ENCODE data around the gene KRTAP10-6.
"Not testable (repeated sequence)": the region's sequence is repeated elsewhere in the genome, so short reads cannot be mapped to it uniquely, and the experiment has no call there.

The KRTAP10-6 gene

DNA sequence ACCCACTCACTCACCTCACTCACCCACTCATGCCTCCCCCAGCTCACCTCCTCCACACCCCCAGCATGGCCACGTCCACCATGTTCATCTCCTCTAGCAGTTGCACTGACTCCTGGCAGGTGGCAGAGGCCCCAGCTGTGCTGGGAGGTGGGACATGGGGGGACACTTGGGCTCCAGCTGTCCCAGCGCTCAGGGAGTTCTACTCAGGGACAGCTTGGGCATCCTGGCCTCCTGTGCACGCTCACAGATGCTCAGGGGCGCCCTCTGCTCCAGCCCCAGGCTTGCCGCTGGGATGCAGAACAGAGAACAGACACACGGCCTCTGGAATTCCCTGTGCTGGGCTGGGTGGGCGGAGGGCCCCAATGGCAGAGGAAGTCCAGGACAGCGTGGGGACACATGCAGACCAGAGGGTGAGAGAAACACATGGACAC lies 24.8 kb upstream of the KRTAP10-6 start:
- no peak for DNase-seq (ENCODE audit: low read depth, low spot score)

DNA sequence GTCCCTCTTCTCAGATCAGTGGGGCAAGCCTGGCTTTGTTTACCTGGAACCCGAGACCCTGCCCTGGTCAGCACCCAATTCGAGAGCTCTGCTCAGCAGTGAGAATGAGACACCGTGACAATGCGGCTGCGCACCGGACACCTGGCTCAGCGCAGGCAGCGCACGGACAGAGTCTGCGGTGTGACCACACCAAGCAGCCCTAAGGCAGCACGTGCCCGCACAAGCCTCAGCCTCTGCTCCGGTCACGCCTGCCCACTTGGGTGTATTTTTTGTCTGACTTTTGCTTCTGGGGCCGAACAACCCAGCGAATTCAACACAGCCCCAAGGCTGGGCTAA lies 24.3 kb upstream of the KRTAP10-6 start:
- no peak for DNase-seq (ENCODE audit: low read depth, low spot score)

DNA sequence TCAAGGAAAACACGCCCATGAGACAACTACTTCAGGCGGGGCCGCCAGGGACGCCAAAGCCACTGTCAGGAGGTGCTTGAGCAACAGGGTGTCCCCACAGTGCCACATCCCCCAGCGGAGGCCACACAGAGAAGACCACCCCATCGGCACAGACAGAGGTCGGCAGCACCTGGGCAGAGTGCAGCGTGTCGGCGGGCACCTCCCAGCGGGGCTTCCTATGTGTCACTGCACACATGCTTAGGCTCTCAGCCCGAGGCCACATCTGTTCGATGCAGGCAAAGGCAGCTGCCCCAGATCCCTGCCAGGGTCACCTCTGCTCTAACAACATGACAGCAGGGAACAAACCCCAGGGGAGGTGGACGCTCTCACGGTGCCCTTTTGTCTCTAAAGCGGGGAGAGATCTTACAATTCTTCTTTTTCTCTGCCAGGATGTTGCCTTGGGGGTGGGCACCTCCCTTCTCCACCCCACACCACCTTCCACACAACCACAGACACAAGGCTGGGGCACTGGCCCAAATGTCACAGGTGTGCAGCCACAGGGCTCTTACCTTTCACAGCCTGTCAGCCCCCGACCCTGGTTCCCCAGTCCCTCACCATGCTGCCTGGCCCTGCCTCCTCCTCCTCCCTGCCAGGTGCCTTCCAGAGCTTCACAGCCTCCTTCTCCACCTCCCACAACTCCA lies 23.7 kb upstream of the KRTAP10-6 start:
- DNase-seq (ENCODE audit: low read depth, low spot score): no peak

DNA sequence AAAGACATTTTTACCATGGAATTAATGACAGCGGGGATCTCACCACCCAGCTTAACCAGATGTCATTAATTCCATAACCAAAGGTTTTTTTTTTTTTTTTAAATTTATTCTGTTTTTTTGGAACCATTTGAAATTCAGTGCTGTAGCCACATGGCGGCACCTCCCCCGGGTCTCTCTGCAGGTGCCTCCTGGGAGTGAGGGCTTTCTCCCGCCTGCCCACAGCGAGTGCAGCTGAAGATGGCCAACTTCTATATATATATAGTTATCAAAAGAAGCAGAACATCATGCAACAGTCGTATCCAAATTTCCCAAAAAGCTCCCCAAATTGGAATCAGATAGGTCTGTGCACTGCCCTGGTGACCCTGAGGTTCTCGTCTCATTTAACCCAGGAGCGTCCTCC lies 23.2 kb upstream of the KRTAP10-6 start:
- no peak for DNase-seq (ENCODE audit: low read depth, low spot score)

DNA sequence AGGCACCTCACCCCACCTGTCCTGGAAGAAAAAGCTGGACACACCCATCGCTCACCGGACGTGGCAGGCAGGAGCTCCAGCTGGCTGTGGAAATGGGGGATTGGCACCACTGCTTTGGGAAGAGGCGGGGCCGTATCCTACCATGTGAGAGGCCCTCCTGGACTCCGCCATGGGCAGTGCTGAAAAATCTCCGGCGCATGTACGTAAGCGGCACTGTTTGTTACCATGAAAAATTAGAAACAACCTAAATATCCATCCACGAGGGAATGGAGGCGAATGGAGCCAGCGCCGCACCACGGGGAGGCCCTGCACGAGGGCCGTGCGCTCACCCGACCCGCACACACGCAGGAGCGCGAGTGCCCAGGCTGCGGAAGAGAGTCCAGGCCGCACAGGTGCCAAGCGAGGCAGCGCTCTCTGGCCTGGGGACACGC lies 22.7 kb upstream of the KRTAP10-6 start:
- DNase-seq (ENCODE audit: low read depth, low spot score): no peak

DNA sequence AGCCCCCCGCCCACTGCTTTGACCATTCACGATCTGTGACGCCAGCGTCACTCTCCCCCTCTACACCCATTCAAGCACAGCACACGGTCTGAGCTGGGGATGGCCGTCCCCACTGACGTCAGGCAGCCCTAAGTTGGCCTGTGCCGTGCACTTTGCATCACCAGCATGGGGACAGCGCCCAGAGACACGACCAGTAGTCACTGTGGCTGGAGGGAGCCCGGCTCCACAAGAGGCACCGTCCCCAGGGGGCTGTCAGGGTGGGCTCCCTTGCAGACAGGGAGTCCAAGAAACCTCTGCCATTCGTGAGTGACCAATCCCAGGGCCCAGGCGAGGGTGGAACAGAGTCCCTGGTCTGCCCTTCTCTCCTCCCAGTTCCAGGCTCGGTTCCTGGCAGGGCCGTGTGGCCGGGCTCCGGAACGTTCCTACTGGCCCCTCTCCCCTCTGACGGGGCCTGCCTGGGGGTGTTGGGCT lies 21.9 kb upstream of the KRTAP10-6 start:
- DNase-seq (ENCODE audit: low read depth, low spot score): no peak

DNA sequence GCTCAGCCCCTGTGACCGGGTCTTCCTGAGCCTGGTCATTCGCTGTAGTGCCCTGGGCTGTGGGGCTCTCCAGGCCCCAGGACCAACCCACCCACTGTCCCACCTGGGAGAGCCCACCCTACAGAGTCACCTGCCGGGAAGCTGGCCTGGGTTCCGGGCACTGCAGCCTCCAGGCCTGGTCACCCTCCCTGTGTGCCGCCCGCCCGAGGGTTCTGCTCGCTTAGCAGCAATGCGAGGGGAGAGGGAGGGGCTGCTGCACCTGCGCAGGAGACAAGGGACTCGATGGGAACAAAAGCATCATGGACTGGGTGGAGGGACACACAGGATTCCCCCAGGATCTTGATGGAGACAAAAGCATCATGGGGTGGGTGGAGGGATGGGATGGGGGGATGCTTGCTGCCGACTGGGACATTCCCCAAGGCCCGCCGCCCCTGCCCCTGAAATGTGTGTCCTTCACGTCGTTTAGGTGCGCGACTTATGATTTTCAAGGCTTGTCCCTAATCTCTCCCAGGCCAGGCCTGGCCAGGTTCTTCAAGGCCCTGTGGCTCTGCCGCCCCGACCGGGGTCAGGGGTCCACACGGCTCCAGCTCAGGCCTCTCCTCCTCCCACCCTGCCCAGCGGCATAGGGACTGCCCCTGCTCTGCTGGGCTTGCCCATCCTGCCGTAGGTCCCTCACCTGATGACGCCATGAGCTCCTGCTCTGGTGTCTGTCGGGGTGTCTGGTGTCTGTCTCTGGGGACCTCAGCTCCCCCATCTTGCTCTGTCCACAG lies 21.3 kb upstream of the KRTAP10-6 start:
- no peak for DNase-seq (ENCODE audit: low read depth, low spot score)

DNA sequence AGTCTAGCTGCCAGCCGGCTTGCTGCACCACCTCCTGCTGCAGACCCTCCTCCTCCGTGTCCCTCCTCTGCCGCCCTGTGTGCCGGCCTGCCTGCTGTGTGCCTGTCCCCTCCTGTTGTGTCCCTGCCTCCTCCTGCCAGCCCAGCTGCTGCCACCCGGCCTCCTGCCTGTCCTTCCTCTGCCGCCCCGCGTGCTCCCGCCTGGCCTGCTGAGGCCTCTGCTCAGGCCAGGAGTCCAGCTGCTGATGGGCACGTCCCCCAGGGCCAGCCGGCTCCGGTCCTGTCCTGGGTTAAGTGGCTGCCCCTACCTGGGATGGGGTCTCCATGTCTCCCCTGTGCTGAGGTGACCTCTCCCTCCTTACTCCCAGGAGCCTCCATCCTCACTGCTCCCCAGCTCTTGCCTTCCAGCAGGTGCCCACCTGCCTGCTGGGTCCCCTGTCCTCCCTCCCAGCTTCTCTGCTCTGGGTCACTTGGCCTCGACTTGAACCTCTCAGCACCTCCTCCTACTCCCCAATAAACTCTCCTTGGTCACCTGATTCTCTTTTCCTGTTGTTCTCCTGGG lies 20.4 kb upstream of the KRTAP10-6 start:
- no peak for DNase-seq (ENCODE audit: low read depth, low spot score)

DNA sequence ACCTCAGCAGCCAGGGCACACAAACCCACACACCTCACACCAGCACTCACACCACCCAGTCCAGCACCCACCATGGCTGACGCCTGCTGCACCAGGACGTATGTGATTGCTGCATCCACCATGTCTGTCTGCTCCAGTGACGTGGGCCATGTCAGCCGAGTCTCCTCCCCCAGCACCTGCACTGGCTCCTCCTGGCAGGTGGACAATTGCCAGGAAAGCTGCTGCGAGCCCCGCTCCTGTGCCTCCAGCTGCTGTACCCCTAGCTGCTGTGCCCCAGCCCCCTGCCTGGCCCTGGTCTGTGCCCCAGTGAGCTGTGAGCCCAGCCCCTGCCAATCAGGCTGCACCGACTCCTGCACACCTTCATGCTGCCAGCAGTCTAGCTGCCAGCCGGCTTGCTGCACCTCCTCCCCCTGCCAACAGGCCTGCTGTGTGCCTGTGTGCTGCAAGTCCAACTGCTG lies 19.8 kb upstream of the KRTAP10-6 start, which contains the start of gene KRTAP10-8:
Gene KRTAP10-8 (plus strand): TSS at position 51 of the 458 bp plus-strand sequence. CDS start 22 bp downstream, at position 73.
- DNase-seq (ENCODE audit: low read depth, low spot score): no peak

DNA sequence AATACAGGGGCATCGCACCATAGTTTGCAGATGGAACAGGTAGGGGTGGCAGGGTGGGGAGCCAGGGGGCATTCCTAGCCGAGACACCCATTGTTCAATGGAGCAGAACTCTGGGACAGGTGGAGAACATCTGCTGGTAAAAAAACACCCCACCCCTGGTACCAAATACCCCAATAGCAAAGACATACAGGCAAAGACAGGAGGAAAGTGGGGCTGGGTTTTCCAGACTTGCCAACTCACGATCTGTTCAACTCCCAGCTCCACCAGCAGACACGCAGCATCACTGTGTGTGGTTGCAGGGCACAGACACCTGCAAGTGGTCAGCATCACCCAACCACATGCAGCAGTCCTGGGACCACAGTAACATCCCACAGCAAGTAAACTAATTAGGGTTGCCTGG lies 19.2 kb upstream of the KRTAP10-6 start:
- no peak for DNase-seq (ENCODE audit: low read depth, low spot score)

DNA sequence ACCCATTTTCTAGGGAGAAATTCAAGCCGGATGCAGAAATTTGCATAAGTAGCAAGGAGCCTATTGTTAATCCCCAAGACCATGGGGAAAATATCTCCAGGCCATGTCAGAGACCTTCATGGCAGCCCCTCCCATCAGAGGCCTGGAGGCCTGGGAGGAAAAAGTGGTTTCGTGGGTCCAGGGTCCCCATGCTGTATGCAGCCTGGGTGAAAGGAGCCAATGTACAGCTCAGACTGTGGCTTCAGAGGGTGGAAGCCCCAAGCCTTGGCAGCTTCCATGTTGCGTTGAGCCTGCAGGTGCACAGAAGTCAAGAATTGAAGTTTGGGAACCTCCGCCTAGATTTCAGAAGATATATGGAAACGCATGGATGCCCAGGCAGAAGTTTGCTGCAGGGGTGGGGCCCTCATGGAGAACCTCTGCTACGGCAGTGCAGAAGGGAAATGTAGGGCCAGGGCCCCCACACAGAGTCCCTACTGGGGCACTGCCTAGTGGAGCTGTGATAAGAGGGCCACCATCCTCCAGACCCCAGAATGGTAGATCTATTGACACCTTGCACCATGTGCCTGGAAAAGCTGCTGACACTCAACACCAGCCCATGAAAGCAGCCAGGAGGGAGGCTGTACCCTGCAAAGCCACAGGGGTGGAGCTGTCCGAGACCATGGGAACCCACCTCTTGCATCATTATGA lies 18.0 kb upstream of the KRTAP10-6 start:
- DNase-seq (ENCODE audit: low read depth, low spot score): not testable (repeated sequence)

DNA sequence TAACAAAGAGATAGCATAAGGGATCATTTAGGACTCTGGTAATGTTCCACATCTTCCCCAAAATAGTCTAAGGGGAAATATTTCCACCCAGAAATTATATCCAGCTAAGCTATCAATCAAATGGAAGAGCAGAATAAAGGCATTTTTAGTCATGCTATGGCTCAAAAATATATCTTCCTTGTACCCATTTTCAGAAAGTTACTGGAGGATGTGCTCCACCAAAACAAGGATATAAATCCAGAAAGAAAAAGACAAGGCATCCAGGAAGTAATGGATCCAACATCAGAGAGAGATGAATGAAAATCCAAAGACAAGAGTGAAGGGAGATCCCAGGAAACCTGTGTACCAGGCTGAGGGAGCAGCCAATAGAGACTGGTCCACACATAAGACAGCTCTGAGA lies 16.9 kb upstream of the KRTAP10-6 start:
- DNase-seq (ENCODE audit: low read depth, low spot score): no peak

DNA sequence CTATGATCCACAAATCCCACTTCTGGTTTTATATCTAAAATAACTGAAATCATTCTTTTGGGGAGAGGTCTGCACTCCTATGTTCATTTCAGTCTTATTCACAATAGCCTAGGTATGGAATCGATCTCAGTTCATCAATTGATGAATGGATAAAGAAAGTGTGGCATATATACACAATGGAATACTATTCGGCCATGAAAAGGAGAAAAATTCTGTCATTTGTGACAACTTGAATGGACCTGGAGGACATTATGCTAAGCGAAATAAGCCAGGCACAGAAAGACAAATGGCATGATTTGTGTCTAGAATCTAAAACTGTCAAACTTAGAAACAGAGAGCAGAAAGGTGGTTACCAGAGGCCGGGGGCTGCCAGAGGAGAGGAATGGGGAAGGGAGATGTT lies 14.2 kb upstream of the KRTAP10-6 start:
- no peak for DNase-seq (ENCODE audit: low read depth, low spot score)

DNA sequence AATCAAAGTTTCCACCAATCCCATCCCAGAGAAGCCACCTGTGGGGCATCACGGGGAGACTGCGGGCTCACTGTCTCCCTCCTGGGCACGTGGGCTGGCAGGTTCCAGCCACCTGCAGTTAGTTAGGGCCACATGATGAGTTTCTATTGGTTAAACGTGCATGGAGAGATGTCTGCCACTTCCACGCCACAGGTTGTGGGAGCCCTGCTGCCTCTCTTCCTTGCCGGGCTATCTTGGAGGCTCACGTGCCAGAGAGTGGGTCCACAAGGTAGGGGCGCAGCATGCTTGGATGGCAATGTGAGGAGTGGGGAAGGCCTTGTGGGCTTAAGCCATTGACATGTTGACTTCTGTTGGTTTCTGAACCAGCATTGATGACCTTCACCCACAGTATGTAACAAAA lies 11.6 kb upstream of the KRTAP10-6 start:
- no peak for DNase-seq (ENCODE audit: low read depth, low spot score)

DNA sequence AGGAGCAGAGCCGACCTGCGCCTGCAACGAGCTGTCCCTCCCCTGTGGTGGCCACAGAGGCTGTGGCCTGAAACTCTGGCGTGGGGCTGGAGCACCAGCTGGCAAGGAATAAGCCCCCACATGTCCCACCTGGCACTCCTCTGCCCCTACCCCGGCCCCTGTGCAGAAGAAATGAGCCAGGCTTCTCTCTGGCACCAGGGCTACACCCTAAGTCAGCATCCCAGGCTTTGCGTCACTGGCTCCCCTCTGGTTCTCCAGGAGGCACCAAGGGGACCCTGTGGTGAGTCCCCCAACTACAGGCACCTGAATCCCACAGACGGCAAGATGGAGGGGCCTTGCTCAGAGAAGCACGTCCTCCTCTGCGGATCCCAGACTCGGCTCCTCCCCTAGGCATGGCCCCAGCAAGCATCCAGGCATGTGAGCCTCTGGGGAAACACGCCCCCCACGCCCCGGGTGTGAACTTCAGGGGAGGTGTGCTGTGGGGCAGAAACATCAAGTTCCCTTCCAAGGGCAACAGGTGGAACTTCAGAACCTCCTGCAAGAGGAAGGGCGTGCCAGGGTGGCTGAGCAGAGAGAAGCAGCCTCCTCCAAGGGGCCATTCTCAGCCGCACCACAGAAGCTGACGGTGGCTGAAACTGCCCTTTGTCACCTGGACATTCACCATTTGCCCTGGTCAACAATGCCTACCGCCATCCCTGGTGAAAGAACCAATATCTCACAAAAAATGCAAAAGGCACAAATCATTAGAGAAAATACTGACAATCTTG lies 11.0 kb upstream of the KRTAP10-6 start:
- no peak for DNase-seq (ENCODE audit: low read depth, low spot score)

DNA sequence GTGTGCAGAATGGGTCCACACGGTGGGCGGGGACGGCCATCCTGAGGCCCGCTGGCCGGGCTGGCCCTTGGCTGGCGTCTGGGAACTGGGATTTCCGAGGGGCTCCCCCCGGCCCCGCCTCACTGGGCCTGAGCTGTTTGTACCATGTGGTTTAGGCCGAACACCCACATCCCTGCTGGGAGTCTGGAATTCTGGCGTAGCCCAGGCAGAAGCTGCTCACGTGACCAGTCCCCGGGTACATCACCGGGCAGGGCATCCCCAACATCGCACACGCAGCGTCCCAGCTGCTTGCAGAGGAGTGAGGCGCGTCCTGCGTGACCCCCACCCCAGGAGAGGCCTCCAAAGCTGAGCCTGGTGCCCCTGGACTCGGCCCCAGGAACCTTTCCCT lies 10.2 kb upstream of the KRTAP10-6 start:
- DNase-seq (ENCODE audit: low read depth, low spot score): no peak

DNA sequence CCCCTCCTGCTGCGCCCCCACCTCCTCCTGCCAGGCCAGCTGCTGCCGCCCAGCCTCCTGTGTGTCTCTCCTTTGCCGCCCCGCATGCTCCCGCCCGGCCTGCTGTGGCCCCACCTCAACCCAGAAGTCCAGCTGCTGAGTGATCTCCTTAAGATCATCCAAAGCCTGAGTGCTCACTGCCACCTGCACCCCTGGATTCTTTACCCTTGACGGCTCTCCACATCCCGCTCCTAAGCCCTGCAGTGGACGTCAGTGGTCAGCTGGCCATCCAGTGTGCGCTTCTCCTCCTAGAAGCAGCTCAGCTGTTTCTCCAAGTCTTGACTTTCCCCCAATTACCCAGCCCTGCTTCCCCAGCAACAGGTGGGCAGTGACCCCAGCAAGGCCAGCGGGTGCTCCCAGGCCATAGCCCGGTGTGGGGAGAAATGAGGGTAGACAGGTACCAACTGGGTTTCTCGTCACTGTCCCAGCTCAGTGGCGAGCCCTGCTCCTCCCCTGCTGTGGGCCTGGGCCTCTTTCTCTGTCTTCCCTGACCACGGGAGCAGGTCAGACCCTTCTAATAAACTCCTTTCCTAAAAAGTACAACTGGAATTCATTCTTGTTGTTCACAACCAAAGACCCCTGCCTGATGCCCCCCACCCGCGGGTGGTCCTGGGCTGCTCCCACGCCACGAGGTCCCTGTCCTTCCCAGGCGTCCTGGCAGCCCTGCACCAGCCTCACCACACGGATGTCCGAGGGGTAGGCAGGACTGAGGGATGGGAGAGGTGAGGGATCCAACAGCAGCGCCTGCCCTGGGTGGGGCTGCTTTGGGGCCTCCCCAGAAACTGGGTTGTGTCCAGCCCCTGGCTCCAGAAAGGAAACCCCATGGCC lies 9.5 kb upstream of the KRTAP10-6 start:
- DNase-seq (ENCODE audit: low read depth, low spot score): no peak

DNA sequence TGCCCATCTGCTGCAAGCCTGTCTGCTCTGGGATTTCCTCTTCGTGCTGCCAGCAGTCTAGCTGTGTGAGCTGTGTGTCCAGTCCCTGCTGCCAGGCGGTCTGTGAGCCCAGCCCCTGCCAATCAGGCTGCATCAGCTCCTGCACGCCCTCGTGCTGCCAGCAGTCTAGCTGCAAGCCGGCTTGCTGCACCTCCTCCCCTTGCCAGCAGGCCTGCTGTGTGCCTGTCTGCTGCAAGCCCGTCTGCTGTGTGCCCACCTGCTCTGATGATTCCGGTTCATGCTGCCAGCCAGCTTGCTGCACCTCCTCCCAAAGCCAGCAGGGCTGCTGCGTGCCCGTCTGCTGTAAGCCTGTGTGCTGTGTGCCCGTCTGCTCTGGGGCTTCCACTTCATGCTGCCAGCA lies 8.8 kb upstream of the KRTAP10-6 start:
- DNase-seq (ENCODE audit: low read depth, low spot score): not testable (repeated sequence)

DNA sequence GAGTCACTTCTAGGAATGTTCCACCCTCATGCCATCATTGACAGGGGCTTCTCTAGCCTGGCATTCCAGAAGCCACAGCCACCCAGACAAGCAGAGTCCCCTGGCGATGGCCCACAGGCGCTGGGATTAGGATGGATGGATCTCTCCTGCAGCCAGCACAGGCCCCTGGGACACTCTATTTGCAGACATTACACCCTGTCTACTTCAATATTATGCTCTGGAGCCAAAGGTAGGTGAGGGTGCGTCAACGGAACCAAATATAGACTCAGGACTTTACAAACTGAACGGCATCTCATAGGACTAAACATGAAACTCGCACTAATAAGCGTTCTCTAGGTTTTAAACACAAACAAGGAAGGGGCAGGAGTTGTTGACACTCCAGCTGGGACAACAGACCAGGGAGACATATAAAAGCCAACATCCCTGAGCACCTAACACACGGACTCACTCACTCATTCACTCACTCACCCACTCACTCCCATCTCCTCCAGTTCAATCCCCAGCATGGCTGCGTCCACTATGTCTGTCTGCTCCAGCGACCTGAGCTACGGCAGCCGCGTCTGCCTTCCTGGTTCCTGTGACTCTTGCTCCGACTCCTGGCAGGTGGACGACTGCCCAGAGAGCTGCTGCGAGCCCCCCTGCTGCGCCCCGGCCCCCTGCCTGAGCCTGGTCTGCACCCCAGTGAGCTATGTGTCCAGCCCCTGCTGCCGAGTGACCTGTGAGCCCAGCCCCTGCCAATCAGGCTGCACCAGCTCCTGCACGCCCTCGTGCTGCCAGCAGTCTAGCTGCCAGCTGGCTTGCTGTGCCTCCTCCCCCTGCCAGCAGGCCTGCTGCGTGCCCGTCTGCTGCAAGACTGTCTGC lies 8.0 kb upstream of the KRTAP10-6 start, which contains the start of gene KRTAP10-7:
Gene KRTAP10-7 (plus strand): TSS at position 480 of the 861 bp plus-strand sequence. CDS start 25 bp downstream, at position 505.
- not testable (repeated sequence) for DNase-seq (ENCODE audit: low read depth, low spot score)

All from ELF-1 (cell line).